ENCODE data around the gene TFB1M.
"Not testable (repeated sequence)": the region's sequence is repeated elsewhere in the genome, so short reads cannot be mapped to it uniquely, and the experiment has no call there.

The TFB1M gene

DNA sequence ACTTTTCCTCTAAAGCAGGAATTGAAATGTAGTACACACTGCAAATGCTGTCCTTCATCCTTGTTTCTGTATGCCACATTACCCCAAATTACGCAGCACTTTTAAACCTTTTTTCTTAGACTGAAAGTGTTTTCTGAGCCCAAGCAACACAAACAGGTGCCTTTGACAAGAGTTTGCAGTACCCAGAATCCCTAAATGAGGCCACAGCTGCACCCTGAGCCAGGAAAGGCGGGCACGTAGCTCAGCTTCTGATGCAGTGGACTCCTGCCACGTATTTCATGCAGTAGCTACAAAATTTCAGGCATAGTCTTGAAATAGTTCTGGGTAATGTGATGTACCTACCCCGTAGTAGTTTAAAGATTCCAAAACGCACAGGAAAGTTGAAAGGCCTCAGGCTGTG, 81.4 kb downstream of the TFB1M start:
- DNase-seq = no peak

DNA sequence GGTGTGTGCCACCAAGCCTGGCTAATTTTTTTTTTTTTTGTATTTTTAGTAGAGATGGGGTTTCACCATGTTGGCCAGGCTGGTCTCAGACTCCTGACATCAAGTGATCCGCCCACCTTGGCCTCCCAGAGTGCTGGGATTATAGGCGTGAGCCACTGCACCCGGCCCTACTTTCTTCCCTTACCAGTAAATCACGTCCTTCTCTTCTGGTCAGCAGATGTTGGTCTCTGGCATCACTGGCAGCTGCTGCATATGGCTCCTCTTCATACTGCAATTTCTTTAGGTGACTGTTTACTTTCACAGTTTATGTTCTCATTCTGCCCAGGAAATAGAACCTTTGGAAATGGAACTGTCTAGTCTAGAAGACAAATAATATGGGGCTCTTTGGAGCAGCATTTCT, 83.3 kb downstream of the TFB1M start:
- DNase-seq = not testable (repeated sequence)

DNA sequence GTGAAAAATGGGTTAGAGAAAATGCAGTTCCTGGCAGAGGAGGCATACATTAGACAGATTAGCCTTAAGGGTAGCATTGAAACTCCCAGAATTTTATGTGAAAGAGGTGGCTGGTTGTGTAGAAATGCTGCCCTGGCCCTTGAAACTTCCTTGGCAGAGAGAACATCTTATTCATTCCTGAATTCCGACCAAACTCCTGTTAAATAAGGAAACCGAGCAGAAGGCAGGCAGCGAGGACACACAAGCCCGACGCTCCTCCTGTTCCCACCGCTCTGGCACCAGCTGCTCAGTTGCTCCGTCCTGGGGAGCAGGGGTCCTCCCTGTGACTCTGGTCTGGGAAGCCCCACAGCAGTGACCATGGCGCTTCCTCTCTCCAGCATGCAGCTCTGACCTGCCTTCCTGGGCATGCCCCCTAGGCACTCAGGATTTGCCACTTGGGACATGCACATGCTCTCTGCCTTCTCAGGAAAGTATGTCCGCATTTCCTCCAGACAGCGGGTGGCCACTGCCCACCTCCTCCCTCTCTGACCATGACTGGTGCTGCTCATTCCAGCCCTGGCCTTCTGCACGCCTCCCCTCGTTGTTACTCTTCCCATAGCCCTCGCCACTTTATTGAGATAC, 85.6 kb downstream of the TFB1M start:
- no peak for DNase-seq

DNA sequence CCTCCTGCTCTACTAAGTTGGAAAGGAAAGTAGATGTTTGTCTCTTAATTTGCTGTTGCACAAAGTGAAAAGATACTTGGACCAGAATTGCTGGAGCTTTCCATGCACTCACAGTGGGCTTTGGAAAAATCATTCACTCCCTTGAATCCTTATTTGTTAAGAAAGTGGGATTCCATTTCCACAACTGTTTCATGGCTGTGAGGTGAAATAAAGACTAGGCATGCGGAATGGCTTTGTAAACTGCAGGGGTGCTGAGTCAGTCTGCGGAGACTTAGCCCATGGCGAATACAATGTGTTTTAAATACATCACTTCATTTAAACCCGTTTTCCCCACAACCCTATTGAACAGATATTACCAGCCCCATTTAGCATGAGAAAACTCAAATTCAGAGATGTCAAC, 87.2 kb downstream of the TFB1M start:
- no peak for DNase-seq

DNA sequence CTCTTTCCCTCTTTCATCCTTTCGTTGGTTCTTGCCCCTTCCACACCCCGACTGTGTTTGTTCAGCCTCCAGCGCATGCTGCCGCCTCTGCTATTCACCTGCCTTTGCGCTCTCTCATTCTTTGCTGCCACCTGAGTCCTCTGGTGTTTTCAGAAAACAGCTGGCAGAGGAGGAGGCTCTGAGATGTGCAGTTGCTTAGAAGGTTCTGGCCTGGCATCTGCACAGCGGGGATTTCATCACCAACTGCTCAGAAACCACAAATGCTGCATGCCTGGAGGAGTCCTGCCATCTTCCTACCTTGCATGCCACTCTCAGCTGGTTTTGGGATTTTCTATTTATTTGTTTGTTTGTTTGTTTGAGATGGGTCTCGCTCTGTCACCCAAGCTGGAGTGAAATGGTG, 89.7 kb downstream of the TFB1M start:
- no peak for DNase-seq

DNA sequence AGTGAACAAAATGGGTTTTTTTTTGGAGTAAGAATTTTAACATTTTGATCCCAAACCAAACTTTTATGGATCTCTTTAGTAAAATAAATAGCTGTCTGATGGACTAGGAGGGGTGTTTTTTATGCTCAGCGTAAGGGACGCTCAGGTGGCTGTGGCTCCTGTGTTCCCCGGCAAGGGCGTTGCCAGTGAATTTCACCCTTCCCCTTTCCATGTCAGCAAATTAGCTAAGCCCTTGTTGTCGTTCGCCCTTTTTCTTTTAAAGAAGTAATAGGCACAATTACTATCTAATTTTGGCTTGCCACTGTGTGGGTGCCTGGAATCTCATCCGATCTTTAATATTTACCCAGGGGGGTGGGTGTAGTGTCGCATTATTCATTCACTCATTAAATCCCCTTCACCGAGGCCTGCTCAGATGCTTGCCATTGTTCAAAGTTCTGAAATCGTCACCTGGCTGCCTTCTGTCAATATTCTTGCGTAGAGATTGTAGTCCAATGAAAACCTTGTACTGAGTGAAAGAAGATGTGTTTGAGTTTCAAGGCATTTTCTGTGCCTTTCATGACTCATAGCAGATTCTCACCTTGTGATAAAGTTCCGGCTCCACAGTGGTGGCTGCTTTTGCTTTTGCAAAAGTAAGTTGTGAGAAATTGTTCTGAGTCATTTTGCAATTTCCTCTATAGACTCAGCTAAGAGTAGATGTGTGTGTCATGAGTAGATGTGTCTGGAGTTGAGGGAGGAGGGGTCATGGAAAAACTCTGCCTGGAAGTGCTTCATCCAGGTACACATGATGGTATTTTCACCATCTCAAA, 90.4 kb downstream of the TFB1M start:
- DNase-seq = peak; percentile 10

DNA sequence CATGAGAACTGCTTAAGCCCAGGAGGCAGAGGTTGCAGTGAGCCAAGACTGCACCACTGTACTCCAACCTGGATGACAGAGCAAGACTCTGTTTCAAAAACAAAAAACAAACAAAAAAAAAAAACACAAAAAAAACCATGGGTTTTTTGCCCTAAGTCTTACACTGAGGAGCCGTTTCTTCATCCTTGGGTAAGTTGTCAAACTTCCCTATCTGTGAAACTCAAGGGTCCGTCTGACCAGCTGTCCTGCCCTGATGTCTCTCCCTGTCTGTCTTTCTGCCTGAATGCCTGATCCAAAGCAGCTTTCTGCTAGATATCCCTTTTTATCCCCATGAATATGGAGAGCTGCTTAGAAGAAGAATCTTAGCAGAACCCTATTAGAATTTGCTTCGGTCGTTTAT, 91.8 kb downstream of the TFB1M start:
- DNase-seq = no peak

DNA sequence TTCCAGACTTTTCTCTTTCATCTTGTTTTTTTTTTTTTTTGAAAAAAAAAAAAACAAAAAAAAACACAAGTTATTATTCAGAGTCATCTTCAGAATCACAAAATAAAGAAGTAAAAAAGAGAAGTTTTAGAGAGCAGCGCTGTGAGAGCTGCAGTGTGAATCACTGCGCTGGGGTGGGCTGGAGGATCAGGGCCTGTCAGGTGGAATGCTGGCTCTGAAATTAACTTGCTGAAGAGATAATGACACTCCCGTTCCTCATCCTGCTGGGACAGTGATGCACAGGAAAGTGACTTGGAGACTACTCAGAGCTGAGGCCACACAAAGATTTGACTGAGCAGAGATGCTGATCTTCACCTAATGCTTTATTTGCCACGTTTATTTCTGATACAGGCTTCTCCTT, 93.2 kb downstream of the TFB1M start:
- DNase-seq = no peak

DNA sequence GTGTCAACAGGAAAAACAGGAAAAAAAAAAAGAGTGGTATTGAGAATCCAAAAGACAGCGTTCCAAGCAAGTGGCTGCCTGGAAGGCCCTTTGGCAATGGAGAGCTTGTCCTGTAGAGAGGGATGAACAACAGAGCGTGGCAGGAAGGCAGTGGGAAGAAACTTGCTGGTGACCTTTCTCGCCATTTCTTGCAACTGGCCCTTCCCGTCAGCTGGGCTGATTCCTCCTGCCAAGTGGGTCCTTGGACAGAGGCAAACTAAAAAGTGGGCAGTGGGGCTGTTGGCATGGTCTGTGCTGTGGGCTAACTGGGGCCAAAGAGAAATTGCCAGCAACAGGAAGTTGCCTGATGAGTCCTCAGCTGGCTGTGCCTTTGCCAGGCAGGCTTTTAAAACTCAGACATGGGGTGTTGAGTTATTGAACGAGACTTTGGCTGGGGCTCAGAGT, 94.4 kb downstream of the TFB1M start:
- no peak for DNase-seq

DNA sequence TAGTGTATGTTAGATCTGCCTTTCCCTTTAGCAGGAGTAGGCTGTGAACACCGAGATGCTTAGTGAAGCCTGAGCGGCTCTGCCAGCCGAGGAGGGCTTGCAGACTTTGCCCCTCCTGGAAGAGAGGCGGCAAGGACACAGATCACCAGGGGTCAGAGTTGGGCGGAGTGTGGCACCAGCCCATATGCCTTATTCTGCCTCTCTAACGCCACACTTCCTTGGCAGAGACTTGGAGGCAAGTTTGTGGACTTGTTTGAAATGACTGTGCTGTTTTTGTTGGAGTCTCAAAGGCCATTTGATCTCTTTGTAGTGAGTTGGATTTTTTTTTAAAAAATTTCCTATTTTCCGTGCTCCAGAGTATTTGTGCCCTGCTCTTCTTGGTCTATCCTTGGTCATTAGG, 95.0 kb downstream of the TFB1M start:
- DNase-seq = no peak

DNA sequence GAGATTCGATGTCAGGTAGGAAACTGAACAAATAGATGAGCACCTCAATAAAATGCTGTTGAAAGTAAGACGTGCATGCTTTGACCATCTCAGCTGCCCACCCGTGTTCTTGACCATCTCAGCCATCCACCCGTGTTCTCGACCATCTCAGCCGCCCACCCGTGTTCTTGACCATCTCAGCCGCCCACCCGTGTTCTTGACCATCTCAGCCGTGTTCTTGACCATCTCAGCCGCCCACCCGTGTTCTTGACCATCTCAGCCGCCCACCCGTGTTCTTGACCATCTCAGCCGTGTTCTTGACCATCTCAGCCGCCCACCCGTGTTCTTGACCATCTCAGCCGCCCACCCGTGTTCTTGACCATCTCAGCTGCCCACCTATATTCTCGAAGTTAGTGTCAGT, 95.6 kb downstream of the TFB1M start:
- DNase-seq = not testable (repeated sequence)

DNA sequence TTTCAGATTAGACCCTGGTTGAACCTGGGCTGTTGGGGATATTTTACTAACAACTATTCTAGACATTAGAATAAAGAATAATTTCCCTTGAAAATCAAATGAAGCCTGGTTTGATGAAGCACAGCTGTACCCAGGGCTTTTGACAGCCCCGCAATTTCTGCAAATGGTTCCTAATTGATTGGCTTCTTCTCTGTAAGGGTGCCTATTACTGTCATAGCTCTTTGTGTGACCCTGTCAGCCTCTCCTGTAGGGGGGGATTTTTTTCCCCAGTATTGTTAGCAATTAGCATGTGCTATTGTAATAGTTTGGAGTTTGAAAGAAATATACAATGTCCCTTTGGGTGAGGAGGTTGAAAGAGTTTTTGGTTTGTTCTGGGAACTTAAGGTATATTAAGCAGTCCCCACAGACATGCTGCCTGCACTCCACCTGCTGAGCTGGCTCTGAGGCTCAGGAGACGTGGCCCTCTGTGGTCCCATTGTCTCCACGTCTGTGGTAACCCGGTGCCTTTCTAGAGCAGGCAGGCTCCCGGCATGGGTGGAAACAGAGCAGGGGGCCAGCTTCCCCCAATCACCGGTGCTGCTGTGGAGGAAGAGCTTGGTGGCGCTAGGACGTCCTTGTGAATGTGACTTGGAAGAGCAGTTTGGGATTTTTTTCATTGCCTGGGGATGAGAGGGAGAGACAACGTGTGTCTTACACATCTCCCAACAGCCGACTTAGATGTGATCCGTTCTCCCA, 97.8 kb downstream of the TFB1M start:
- no peak for DNase-seq

DNA sequence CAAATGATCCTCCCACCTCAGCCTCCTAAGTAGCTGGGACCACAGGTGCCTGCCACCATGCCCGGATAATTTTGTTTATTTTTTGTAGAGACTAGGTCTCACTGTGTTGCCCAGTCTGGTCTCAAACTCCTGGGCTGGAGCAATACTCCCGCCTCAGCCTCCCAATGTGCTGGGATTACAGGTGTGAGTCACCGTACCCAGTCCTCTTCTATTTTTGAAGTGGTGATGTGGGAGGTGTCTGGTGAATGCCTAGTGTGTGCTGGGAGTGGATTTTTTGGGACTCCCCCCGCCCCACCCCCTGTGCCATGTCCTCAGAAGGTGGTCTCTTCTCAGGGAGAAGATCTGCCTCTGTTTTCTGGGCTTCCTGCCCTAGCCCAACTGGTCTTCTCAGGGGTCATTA, 98.4 kb downstream of the TFB1M start:
- DNase-seq = no peak

DNA sequence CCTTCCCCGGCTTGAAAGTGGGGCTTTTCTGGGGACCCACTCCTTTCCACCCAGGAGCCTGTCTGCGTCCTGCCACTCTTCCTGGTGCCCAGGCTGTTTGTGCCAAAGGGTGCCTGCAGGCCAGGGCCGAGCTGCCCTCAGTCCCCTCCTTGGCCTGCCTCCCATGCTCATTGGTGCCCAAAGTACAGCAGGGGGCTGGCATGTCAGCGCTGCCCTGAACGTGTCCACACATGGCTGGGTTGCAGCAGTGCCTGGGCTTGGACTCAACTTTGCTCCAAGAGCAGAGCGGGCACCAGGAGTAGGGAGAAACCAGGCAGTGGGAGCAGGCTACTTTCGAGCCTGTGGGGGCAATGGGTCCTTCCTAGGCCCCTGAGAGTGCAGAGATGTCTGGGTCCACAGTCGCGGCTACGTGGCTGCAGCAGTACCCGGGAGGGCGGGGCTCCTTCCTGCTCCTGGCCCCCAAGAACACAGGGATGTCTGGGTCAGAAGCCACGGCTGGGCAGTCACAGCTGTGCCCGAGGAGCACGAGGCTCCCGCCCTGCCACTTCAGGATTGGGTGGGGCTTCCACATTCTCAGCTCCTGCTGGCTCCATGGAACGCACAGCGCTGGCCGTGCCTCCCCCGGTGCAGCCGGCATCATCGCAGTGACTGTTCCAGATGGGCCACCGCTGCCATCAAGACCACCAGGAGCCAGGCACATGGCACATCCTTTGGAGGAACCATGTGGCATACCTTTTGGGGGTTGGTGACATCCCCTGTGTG, 100.5 kb downstream of the TFB1M start:
- DNase-seq = no peak

DNA sequence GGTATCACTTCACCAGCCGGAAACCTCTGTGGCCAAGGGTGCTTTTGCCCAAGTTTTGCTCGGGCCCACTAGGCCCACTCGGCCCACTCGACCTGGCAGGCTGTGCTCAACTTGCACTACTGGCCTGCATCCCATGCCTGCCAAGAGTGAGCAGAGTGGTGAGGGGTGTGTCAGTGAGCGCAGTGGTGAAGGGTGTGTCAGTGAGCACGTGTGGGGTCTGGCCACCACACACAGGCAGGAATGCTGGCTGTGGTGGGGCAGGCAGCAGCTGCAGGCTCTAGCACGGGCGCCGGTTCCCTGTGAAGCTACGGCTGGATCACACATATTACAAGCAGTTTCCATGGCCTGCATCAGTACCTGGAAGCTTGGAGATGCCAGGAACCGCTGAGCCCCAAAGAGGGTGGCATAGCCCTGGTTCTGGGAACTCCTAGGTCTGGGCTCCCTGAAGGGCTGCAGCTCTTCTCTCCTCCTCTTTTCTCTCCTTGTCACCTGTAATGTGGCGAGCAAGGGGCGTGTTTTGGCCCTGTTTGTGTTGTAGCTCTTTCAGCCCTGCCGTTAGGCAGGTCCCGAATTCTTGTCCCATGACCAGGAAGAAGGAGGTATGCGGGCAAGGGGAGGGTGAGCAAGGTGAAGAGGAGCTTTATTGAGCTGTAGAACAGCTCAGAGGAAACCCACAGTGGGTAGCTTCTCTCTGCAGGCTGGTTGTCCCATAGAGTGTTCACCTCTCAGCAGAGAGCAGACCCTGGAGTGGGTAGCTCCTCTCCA, 101.5 kb downstream of the TFB1M start:
- no peak for DNase-seq

DNA sequence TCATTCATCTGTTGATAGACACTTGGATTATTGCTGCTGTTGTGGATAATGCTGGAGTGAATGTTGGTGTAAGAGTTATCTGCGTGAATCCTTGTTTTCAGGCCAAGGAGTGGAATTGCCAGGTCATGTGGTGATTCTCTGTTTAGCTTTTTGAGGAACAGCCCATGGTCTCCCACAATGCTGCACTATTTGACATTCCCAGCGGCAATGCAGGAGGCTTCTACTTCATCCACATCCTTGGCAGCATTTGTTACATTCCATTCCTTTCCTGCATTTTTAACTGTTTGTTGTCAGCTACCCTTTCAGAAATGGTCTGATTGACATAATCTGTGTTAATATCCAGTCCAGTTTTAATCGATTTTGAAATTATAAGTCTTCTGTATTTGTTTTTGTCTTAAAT, 102.2 kb downstream of the TFB1M start:
- DNase-seq = no peak

DNA sequence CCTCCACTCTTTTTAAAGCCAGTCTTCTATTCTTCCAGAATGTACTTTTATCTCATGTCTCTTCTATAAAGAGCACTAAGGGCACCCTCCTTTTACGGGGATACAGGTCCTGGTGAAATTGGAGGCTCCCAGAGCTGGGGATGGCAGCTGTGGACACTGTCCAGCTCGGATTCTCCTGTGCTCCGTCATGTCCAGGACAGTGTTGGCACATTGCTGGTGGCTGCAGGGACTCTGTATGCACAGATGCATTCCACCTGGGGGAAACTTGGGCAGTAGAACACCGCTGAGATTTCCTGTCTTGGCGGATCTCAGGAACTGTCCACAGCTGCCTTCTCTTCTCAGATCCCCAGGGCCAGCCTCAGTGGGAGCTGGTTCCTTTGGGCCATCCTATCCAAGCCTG, 107.1 kb downstream of the TFB1M start:
- DNase-seq = no peak

All from activated T-cell treated with anti-CD3 and anti-CD28 coated beads for 4 hours (primary cell).